Activated T-cell treated with anti-CD3 and anti-CD28 coated beads, Interleukin-2, amount 50 U/mL, for 48 hours (primary cell): ENCODE results near the gene EEF2.
A peak's percentile ranks its signal among the peaks of the same experiment; 100 is the strongest.

ENCODE experiments used
- DNase-seq, 2 experiments: peaks; one replicate each; pipeline ENCODE4 v3.0.0-alpha.2; 2020

EEF2 gene

DNA sequence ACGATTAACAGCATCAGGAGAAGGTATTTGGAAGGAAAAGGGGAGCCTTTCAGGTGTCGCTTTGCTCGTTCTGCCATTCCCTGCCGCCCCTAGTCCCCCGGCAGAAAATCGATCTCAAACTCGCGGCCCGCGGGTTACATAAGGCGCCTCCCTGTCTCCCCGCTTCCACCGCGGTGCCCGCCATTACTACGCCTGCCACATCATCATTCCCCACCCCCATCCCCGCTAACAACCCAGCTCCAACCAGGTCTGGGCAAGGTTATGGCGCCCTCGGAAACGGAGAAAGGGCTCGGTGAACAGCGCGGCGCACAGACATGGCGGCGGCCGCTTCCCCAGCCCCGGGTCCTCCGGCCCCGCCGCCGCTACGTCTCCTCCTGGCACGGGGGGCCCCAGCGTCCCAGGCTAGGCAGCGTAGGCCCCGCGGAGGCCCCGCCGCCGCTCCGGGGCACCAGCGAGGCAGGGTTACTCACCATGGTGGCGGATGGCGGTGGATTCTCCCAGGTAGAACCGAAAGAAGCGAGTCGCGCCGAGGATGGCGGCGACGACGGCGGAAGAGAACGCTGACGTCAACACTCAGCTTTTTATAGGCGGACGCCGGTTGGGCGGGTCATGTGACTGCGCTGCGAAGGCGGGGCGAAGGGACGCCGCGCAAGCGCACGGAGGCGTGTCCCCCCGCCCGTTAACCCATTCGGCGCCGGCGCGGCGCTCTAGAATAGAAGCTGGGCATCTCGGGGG is at the start of gene EEF2:
EEF2 (minus strand) TSS at position 556 of the 735 bp plus-strand sequence; CDS start at position 473, 83 bp downstream.
- DNase-seq, result peak; percentile 93

DNA sequence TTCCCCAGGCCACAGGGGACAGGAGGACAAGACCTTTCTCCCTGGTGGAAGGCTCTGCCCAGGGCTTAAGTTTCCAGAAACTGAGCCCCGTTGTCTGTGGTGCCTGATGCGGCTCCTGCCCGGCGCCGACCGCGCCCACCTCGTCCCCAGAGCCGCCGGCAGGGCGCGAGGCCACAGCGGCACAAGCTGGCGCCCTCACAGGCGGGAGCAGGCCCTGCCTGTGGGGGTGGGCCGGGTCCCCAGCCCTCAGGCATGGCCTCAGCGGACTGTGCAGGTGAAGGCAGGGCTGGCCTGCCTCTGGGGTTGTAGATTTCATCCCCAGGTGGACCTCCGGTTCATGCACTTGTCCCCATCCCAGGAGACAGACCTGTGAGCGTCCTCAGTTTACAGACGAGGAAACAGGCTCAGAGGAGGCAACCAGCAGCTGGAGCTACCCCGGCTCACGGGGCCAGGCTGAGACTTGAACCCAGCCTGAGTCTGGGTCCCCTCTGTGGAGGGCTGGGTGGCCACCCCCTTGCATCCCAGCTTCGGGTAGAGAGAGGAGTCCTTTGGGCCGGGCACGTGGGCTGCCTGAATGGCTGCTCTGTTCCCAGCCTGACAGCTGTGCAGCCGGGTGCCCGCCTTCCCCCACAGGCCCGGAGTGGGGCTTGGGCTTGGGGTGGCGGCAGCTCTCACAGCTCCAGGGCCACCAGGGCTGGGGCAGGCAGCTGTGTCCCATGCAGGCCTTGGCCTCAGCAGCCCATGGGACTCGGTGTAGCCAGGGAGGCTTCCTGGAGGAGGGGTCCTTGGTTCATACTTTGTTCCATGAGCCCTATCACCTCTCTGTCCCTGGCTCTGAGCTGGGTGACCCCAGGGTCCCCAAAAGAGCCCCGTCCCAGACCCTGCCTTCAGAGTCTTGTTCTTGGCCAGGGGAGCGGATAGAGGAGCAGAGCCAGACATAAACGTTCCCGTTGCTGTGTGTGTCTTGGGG is 49.1 kb upstream of the EEF2 start:
- no peak for DNase-seq

DNA sequence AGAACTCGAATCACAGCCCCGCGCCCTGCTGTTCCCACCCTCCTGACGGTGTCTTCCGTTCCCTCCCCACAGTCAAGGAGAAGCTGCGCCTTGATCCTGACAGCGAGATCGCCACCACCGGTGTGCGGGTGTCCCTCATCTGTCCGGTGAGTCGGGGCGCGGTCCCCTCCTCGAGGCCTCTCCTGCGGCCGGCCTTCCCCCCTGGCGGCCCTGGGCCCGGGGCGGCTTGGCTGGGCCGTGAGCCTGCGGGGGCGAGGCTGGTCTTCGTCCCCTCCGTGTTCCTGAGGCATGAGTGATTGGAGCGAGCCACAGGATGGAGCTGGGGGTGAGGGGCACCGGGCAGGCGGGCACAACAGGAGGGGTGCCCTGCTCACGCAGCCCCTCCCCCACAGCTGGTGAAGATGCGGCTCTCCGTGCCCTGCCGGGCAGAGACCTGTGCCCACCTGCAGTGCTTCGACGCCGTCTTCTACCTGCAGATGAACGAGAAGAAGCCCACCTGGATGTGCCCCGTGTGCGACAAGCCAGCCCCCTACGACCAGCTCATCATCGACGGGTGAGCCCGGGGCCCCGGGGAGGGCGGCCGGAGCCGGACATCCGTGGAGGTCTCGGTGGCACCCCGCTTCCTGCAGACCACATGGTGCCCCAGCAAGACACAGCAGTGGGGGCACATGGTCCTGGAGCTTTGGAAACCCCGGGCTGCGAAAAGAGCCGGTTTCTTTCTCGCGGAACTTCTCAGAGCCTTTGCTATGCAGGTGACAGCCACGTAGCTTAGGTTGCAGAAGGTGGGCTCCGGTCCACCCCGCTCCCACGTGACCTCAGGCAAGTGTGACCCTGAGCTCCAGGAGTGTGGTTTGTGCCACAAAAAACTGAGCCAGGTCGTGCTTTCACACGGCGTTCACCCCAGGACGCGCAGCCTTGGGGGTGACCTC is 48.0 kb upstream of the EEF2 start:
- DNase-seq, result no peak

DNA sequence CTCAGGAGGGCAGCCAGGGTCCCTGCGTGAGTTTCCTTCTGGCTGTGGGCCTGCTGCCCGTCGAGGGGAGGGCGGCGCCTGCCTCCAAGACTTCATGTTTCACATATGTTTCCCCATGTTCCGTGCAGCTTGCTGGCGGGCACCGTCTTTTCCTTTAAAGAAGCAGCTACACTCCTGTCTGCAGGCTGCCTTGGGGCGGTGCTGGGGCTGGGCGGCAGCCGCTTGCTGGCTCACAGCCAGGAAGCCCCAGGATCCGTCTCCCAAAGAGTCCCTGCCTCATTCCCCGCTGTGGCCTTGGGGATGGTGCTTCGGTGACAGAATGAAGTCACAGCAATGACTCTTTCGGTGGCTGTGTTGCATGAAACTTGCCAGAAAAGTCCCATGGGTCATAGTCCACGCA is 47.2 kb upstream of the EEF2 start:
- DNase-seq, result no peak

DNA sequence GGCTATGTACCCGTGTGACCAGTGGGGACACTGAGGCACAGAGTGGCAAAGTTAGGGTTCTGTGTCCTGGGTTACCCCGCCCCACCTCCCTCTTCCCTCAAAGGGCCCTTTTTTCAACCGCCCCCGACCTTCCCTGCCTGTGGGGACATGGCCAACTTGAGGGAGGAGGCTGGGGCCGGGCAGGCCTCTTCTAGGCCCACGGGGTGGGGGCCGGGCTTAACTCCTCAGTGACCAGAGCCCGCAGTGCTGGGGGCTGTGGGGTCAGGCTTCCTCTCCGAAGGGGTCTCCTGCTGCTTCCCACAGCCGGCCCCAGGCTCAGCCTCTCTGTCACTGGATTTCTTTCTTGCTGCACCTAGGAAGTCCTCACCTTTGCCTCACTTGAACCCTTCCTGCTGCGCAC is 46.2 kb upstream of the EEF2 start:
- DNase-seq, result no peak

DNA sequence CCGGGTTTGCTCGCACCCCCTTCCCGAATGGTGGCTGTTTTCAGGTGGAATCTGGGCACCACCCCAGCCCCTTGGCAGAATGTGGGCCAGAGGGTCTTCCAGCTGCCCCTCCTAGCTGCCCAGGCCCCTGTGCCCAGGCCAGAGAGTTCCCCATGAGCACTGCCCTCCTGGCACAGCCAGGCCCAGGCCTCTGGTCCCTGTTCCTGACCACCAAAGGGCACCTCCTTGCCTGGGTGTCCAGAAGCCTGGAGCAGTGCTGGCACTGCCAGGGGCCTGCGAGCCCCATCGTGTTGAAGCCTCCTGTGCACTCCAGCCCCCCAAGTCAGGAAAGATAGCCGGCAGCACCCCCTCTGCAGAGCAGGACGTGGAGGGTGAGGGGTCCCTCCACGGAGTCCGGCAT is 45.7 kb upstream of the EEF2 start:
- no peak for DNase-seq

DNA sequence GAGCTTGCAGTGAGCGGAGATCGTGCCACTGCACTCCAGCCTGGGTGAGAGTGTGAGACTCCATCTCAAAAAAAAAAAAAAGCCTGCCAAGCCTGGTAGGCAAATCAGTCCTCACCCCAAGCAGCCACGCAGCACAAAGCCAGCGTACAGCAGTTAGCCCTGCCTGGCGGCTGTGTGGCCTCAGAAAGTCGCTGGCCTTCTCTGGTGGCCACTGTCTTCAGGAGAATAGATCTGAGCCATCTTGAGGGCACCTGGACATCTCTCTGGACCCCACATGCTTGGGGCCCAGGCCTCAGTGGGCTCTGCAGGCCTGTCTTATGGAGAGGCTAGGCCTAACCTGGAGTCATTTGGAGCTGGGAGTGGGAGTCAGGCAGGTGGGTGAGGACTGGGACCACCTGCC is 45.3 kb upstream of the EEF2 start:
- no peak for DNase-seq

DNA sequence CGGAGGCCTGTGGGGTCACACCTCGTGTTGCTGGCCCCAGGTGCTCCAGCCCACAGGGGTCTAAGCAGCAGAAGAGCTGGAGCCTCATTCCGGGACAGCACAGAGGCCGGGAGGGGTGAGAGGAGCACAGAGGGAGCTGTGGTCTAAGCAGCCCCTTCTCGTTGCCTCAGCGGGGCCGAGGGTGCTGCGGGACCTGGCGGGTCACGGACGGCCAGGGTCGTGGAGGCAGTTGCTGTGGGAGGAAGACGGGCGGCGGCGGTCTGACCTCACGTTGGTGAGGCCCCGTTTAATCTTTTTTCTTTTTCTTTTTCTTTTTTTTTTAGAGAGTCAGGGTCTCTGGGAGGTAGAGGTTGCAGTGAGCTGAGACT is 44.0 kb upstream of the EEF2 start:
- no peak for DNase-seq

DNA sequence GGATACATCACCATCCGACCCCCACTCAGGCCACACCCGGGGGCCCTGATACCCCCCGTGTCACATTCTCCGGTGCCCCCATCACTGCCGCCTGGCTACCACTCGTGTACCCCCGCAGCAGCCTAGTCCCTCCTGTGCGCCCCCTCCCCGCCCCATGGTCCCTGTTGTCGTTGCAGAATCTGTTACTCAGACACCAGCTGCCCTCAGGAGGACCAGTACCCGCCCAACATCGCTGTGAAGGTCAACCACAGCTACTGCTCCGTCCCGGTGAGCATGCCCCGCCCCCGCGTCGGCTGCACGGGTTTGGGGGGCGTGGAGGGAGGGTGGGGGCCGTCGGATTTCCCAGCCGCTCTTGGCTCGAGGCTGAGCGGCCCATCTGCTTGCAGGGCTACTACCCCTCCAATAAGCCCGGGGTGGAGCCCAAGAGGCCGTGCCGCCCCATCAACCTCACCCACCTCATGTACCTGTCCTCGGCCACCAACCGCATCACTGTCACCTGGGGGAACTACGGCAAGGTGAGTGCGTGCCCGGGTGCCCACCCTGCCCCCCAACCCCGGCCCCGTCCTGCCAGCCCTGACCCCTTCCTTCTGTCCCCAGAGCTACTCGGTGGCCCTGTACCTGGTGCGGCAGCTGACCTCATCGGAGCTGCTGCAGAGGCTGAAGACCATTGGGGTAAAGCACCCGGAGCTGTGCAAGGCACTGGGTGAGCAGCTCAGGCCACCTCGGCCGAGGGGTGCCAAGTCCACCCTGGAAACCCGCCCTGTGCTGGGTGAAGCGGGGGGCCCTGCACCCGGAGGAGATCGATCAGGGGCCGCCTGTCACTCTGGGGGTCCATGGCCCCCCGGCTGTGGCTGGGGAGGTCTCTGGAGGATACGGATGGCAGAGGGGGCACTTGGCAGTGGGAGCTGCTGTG is 43.3 kb upstream of the EEF2 start:
- no peak for DNase-seq

DNA sequence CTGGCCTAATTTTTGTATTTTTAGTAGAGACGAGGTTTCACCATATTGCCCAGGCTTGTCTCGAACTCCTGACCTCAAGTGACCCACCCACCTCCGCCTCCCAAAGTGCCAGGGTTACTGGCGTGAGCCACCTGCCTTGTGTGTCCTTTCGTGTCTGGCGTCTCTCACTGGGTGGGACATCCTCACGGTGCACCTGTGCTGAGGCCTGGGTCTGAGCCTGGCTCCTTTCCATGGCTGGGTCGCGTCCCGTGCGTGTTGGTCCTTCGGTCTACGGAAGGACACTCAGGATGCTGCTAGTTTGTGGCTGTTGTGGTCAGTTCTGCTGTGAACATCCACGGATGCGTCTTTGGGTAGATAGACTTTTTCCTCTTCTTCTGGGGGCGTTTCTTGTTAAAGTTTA is 41.9 kb upstream of the EEF2 start:
- DNase-seq, result no peak

DNA sequence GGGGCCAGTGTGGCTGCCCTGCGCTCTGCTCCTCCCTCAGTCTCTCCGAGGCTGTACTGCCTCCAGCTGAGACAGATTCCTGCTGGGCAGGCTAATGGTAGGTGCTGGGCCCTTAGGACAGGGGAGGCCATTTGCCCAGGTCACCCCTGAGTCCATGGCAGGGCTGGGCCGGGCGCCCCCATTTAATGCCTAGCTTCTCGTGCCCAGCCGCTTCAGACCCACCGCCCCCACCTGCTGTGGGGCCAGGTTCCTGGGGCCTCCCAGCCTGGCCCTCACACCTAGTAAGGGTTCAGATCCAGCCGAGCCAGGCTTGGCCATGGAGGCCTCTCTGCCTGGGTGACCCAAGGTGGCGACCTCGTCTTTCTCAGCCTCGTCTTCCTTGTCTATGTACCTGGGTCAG is 40.1 kb upstream of the EEF2 start:
- DNase-seq, result no peak

DNA sequence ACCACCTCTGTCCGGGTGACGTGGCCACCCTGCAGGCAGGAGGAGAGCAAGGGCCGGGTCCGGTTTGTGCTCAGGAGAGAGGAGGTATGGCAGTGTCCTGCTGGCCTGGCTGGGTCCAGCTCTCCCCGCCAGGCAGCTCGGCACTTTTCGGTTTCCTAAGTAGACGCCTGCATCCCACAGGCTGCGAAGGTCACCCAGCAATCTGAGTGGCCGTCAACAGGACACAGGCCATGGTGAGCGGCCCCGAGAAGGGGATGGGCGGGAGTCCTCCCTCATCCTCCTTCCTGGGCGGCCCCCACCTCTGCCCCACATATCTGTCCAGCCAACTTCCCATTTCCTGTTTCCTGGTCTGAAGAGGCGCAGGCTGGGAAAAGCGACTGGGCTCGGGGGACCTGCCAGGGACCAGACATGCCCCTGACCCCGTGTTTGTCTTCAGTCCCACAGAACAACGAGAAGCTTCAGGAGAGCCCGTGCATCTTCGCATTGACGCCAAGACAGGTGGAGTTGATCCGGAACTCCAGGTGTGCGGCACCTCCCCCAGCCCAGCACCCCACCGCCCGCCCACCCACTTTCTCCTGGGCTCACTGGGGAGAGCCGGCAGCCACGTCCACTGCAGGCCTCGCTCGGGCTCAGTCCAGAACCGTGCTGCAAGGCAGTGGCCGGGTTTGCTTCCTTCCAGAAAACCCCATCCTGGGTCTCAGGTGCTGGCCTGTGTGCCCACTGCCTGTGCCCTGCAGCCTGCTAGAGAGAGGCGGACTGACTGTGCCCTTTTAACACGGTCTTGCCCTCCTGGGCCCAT is 38.5 kb upstream of the EEF2 start:
- no peak for DNase-seq

DNA sequence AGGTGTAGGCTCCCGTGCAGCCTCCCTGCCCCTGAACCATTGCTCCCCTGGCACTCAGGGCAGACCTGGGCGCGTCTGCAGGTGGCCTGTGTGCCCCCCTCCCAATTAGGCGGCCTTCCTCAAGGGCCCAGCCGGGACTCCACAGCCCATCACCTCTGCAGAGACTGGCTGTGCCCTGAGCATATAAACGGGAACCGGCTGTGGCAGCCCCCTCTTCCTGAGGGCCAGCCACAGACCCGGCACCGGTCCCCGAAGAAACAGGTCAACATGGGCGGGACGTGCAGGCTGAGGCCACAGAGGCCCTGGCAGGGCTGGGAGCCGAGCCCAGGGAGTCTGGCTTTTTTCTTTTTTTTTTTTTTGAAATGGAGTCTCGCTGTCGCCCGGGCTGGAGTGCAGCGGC is 34.3 kb upstream of the EEF2 start:
- DNase-seq, result no peak

DNA sequence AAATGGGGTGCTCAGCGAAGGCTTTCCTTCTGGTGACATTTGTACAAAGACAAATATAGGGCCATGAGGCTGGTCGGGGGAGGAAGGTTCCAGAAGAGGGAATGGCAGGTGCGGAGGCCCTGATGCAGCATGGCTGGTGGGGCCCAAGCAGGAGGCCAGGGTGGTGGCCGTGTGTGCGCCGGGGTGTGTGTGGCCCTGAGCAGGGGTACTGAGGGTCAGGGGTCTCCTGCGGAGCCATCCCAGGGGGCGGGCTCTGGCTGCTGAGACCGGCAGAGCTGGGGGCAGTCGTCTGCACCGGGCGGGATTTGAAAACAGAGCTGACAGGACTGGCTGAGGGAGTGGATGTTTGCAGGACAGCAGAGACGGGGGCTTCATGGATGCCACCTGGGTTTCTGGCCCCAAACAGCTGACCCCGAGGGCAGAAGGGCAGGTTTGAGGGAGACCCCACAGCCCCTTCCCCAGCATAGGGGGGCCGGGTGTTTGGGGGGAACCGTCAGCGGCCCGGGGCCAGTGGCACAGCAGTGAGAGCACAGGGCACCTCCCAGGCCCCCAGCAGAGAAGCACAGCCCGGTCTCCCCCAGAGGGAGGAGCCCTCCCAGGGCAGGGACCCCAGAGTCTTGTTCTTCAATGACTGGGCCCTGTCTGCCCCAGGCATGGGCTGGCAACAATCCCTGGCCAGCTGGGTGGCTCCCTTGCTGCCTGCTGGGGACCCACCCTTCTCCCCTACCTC is 33.7 kb upstream of the EEF2 start:
- no peak for DNase-seq

DNA sequence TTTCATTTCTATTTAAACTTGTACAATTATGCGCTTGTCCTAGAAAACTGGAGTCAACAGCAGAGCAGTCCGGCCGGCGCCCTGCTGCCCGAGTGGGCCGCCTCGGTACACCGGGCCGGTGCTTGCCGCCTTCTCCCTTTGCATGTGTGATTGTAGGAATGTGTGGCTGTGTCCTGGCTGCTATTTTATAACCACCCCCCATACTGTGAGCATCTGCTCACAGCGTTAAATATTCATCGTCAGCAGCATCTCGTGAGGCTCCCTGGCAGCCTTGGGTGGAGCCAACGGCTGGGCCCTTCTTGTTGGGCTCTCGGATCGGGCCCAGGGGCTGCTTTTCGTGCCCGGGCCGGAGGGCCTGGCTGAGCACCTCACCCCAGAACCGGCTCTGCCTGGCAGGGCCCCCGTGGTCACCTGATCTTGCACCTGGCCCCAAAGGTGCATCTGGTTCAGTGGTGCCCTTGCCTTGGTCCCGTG is 32.9 kb upstream of the EEF2 start:
- no peak for DNase-seq

DNA sequence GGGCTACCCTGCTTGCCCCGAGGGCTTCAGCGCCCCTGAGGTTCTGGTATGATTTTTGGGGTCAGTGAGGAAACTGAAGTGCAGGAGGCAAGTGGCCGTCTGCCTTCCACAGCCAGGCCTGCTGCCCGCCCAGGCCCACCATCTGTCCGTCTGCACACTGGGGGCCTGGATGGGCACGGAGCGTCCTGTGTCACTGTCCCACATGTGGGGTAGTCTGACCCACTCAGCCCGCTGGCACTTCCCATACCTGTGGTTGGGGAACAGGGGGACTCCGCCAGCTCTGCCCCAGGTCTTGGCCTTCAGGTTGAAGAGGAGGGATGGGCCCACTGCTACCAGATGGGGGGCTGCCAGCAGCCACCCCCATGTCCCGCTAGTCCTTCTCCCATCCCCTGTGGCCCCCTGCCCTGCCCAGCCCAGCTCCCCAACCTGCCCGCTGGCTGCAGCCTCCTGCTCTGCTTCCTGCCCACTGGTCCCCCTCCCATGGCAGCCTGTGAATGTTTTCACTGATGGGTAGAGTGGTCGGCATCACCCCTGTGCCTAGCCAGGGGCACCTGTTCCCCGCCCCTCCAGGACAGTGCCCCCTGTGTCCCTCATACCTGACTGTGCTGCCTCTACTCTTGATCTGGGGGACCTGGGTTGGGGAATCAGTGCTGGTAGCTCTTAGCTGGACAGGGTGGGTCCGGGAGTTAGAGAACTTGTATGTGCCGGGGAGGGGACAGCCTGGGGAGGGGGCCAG is 31.8 kb upstream of the EEF2 start:
- no peak for DNase-seq

DNA sequence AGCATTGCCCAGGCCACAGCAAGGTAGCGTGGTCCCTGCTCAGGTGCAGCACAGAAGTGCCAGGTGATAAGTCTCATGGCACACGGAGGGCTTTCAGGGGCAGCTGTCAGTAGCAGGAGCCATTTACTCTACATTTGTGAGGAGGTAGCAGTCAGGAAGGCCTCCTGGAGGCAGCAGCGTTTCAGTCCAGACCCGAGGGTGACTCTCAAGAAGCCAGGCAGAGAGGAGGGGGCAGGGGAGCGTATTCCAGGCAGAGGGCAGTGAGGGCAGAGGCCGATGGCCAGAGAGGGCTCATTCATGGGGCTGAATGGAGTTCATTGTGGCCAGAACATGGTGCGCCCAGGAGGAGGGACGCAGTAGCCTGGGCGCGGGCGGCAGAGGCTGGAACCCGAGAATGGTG is 31.2 kb upstream of the EEF2 start:
- DNase-seq, result no peak

DNA sequence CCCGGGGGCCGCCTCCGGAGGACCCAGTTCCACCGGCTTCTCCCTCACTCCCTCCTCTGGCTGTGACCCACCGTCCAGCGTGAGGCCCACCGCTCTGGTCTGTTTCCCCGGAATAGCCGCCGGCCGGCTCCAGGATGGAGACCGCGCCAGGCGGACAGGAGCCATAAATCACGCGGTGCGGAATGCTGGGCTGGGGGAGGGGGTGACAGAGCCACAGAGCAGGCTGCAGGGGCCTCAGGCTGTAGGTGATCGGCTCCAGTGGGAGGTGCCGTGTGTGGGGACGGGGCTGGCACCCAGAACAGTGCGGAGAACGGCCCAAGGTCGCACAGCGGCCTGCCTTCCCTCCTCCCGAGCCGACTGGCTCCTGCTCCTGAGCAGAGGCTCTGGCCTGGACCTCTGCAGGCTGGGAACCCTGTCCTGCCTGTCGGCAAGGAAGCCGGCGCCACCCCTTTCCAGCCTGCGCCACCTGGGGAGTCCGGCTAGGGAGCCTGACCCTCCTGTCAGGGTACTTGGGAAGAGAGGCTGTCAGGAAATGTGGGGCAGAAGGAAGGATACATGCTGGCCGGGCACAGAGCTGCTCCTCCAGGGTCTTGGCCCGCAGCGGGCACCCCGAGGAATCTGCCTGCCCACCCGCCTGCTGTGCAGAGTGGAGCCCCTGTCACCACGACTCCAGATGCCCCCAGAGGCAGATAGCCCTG is 30.6 kb upstream of the EEF2 start:
- DNase-seq, result no peak
